SK-N-MC (cell line): ENCODE data around the gene PDCD1.

Experiments
- EZH2 ChIP-seq: fragments of 200-600 bp; sonication (generic); IDR thresholded peaks from one replicate; pipeline ENCODE4 v1.6.1; 2017; ENCODE audit warnings: antibody characterized with exemption
- POLR2AphosphoS5 ChIP-seq: IDR thresholded peaks from 2 replicates; pipeline ENCODE4 v1.6.1; 2012; ENCODE audit warnings: mild to moderate bottlenecking, low read depth, low read length, borderline replicate concordance

- TF ChIP-seq POLR2AphosphoS5, result no peak
- TF ChIP-seq EZH2, result no peak
Measured at GRCh38 chr2:241812730-241813643, 45.7 kb downstream of the PDCD1 start.
